DMS53 treated with DMSO at 0.1 percent for 48 hours (cell line): ENCODE results near the gene SYVN1.

ENCODE experiments used
- DNase-seq: peaks from one replicate; lab custom pipeline; 2025; ENCODE audit not compliant: unreplicated experiment; lab: John Stamatoyannopoulos, UW

Gene SYVN1

DNA sequence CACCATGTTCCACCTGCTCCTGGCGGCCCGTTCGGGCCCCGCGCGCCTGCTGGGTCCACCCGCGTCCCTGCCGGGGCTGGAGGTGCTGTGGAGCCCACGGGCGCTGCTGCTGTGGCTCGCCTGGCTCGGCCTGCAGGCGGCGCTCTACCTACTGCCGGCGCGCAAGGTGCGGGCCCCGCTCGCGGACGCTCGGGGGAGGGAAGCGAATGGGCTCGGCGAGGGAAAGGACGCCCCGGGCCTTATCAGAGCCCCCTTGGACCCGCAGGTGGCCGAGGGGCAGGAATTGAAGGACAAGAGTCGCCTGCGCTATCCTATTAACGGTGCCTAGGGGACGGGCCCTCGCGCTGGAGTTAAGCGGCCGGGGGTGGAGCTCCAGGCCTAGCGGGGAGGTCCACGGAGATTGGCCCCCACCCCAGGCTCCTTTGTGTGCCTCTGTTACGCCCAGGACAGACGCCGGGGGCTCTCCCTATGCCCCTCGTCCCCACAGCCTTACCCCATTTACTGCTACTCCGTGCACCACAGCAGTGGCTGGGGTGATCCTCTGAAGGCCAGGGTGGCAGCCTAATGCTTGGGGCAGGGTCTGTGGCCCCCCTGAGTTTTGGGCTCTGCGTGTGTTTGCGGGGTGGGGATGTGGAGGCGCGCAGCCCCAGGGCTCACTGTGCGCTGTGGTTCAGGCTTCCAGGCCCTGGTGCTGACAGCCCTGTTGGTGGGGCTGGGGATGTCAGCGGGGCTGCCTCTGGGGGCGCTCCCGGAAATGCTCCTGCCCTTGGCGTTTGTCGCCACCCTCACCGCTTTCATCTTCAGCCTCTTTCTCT is 21.6 kb downstream of the SYVN1 start:
- DNase-seq, result peak; percentile 45

DNA sequence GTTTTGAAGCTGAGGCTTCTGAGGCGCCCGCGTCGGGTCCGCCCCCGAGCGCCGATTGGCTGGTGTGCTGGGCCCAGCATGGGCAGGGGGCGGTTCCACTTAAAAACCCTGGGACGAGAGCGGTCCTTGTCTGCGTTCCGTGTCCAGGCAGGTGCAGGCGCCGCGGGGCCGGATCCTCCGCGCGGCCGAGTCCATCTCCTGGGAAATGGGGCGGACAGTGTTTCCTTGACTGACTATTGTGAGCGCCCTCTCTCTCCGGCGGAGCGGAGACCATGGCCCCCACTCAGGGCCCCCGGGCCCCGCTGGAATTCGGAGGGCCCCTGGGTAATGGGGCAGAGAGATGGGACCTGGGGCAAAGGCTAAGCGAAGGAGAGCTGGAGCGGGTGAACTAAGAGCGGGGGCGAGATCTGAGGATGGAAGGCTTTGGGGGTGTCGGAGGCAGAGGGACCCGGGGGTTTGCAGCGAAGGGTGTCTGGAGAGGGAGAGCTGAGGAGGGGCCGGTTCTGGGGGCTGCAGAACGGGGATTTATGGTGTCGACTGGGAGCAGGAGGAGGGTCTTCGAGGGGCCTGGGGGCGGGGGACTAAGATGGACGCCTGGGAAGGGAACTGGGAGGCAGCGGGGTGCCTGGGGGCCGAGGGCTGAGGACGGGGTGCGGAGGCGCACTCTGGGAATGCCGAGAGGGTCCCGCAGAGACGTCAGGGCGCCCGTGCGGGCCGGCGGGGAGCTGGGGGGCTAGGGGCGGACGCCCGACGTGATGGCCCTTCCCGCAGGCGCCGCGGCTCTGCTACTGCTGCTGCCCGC is 22.4 kb downstream of the SYVN1 start, which contains the start of gene TM7SF2:
TSS of gene TM7SF2 (plus strand) at position 129 of the 802 bp plus-strand sequence. CDS start at position 273, 144 bp downstream.
- DNase-seq, result peak; percentile 95

DNA sequence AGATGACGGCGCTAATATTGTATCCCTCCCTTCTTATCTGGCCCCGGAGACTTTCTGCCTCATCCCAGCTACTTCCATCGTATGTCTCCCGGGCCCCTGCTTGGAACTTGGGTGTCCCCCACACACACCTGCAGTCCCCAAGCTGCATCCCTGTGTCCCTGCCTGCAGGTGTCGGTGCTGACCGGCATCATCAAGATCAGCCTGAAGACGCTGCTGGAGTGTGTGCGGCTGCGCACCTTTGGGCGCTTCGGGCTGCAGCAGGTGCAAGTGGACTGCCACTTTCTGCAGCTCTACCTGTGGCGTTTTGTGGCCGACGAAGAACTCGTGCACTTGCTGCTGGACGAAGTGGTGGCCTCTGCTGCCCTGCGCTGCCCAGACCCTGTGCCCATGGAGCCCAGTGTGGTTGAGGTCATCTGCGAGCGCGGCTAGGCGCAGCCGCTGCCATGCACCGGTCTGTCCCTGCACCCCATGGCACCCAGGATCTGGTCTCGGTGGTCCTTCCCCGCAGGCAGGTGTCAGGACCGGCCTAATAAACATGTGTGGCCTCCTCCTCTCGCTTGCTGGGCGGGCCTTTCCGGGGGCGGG is 23.1 kb downstream of the SYVN1 start:
- DNase-seq, result no peak

DNA sequence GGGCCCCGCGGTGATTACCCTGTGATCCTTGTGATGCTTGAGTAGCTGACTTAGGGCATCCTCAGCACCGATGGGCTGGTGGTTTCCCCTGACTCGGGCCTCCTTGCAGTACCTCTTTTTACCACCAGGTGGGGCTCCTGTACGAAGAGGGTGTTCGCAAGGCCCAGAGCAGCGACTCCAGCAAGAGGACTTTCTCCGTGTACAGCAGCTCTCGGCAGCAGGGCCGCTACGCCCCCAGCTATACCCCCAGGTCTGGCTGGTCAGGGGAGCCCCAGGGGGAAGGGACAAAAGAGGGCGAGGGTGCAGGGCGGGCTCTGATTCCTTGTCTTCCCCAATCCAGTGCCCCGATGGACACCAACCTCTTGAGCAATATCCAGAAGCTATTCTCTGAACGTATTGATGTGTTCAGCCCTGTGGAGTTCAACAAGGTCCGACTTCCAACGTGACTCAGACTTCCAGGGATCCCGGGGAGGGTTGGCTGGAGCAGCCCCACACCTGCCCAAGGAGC is 23.9 kb downstream of the SYVN1 start:
- peak; percentile 69 for DNase-seq

DNA sequence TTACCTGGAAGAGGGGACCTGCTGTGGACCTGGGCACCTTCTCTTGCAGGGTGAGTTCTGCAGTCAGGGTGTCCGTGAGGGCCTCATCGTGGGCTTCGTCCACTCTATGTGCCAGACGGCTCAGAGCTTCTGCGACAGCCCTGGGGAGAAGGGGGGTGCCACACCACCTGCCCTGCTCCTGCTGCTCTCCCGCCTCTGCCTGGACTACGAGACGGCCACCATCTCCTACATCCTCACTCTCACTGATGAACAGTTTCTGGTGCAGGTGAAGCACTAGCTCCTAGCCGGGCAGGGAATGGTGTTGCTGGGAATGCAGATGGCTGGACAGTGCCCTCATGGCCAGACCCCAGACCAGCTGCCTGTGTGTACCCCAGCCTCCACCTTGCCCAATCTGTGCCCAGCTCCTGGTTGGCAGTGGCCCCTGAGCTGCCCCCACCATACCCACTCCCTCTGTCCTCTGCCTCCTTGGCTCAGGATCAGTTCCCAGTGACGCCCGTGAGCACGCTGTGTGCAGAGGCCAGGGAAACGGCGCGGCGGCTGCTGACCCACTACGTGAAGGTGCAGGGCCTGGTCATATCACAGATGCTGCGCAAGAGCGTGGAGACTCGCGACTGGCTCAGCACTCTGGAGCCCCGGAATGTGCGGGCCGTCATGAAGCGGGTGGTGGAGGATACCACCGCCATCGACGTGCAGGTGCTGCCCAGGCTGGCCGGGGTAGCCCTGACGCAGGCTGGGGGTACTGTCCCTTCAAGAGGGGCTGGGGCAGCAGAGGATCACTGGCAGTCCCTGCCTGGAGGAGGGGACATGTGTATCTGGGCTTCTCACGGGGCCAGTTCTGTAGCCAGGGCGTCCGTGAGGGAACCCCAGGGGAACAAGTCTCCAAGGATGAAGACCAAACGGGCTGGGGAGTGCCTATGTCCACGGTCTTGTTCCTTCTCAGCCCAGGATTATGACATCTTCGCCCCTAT is 24.8 kb downstream of the SYVN1 start:
- DNase-seq, result no peak

DNA sequence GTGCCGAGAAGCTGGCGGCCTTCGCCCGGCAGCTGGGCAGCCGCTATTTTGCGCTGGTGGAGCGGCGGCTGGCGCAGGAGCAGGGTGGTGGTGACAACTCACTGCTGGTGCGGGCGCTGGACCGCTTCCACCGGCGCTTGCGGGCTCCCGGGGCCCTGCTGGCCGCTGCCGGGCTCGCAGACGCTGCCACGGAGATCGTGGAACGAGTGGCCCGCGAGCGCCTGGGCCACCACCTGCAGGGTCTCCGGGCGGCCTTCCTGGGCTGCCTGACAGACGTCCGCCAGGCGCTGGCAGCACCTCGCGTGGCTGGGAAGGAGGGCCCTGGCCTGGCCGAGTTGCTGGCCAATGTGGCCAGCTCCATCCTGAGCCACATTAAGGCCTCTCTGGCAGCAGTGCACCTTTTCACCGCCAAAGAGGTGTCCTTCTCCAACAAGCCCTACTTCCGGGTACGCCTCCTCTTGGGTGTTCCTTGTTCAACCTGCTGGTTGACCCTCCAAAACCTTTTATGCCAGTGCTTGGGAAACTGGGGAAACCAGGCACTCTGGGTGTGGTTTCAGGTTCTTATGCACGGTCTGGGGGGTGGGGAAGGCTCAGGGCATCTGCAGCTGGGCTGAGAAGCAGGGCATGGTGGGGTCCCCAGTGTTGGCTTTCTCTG is 25.7 kb downstream of the SYVN1 start:
- DNase-seq, result no peak

DNA sequence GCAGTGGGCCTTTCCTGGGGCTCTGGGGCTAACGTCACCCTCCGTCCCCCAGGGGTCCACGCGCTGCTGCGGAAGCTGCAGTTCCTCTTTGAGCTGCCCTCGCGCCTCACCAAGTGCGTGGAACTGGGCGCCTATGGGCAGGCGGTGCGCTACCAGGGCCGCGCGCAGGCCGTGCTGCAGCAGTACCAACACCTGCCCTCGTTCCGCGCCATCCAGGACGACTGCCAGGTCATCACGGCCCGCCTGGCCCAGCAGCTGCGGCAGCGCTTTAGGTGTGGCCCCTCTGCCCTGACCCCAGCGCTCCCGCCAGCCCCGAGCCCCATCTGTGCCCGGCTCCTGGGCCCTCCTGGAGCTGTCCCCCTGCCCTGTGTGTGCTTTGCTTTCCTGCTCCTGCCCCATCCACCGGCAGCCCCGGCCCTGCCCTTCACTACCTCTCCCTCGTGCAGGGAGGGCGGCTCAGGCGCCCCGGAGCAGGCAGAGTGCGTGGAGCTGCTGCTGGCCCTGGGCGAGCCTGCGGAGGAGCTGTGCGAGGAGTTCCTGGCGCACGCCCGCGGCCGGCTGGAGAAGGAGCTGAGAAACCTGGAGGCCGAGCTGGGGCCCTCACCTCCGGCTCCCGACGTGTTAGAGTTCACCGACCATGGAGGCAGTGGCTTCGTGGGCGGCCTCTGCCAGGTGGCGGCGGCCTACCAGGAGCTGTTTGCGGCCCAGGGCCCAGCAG is 26.4 kb downstream of the SYVN1 start:
- no peak for DNase-seq

DNA sequence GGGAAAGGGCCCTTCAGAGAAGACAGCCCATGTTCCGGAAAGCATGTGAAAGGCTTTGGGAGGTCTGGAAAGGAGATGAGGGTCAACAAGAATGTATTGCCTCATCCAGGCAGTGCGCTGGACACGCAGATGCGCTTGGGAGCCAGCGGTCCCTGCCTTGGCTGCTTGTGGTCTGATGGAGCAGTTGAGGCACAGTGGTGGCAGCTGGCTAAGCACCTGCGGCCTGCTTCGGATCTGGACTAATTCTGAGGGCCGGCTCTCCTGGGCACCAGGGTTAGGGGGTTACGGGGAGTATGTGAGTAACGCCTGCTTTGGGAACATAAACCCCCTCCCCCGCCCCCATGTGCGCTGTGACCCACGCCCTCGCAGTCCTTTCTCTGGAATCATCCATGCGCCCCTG is 27.2 kb downstream of the SYVN1 start:
- DNase-seq, result no peak

DNA sequence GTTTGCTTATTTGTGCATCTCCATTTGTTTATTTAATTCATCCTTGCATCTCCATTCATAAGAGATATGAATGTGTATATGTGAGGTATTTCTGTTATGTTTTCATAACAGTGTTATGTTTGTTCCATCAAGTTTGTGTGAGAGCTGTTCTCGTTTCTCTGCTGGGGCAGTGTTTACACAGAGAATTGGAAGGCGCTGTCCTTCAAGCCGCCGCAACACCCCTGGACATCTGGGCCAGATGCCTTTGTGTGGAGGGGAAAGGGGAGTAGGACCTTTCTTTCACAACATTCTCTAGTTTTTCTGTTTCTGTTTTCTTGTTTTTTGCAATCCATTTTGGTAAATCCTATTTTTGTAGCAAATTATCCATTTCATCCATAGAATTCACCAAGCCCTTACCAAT is 29.7 kb downstream of the SYVN1 start:
- no peak for DNase-seq

DNA sequence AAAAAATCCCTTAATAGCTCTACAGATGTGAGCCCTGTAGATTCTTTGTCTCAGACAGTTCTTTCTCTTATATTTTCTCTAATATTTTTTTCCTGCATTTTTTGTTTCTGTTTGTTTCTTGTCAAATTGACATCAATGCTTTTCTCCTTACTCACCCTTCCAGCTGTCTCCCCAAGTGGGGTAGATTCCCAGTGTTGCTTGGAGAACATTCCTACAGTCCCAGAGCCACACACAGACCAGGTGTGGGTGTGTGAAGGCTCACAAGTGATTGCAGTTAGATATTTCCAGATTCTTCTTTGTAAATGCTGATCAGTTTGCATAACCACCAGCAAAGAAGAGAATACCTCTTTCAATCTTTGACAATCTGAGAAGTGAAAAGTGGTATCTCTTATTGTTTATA is 30.8 kb downstream of the SYVN1 start:
- no peak for DNase-seq

DNA sequence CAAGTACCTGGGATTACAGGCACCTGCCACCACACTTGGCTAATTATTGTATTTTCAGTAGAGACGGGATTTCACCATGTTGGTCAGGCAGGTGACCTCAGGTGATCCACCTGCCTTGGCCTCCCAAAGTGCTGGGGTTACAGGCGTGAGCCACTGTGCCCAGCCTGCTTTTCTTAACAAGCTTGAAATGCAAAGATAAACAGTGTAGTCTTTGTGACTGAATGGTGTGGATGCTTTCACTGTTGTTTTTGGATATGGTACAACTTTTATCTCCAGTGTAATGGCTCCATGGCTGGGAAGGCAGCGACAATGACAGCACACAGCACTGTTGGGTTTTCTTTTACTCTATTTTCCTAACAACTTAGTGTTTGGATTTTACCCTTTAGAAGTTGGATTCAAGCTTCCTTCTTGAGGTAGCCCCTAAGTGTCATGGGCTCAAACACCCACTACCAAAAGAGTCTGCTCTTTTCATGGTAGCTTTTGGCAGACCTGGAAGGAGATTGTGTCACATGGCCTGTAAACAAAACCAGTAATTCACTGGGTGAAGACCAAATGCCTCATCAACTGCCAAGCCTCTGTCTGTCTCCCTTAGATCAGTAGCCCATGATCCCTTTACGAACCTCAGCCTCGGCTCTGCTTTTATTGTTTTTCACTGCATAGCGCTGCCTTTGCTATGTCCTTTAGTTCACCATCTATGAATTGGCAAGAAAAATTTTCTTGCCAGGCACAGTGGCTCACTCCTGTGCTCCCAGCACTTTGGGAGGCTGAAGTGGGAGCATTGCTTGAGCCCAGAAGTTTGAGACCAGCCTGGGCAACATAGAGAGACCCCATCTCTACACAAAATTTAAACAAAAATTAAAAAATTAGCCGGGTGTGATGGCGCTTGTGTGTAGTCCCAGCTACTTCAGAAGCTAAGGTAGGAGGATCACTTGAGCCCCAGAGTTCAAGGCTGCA is 31.9 kb downstream of the SYVN1 start:
- DNase-seq, result no peak

DNA sequence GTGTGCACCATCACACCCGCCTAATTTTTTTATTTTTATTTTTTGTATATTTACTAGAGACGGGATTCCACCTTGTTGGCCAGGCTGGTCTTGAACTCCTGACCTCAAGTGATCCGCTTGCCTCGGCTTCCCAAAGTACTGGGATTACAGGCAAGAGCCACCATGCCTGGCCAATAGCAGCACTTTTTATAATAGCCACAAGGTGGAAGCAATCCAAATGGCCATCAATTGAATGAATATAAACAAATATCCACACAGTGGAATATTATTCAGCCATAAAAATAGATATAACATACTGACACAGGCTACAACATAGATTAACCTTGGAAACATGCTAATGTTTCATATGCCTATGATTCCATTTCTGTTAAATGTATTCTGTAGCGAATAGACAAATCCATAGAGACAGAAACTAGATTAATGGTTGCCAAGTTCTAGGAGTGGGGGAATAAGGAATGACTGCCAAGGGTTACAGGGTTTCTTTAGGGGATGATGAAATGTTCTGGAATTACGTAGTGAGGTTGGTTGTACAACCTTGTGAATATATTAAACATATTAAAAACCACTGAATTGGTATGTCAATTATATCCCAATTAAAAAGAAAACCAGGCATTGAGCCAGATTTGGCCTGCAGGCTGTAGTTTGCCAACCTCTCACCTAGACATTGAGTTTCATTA is 33.5 kb downstream of the SYVN1 start:
- no peak for DNase-seq

DNA sequence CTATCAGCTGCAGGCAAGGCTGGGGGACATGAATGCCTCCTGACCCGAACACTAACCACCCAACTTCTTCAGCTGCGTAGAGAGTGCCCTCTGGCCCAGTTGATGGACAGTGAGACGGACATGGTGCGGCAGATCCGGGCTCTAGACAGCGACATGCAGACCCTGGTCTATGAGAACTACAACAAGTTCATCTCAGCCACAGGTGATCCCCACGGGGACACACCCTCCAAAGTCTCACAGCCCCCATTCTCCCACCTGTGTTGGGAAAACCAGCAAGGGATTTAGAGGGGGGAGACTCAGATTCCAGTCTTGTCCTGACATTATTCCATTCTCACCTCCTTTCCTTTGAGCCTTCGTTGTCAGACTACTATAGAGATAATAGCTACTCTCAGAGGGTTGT is 37.4 kb downstream of the SYVN1 start:
- no peak for DNase-seq

DNA sequence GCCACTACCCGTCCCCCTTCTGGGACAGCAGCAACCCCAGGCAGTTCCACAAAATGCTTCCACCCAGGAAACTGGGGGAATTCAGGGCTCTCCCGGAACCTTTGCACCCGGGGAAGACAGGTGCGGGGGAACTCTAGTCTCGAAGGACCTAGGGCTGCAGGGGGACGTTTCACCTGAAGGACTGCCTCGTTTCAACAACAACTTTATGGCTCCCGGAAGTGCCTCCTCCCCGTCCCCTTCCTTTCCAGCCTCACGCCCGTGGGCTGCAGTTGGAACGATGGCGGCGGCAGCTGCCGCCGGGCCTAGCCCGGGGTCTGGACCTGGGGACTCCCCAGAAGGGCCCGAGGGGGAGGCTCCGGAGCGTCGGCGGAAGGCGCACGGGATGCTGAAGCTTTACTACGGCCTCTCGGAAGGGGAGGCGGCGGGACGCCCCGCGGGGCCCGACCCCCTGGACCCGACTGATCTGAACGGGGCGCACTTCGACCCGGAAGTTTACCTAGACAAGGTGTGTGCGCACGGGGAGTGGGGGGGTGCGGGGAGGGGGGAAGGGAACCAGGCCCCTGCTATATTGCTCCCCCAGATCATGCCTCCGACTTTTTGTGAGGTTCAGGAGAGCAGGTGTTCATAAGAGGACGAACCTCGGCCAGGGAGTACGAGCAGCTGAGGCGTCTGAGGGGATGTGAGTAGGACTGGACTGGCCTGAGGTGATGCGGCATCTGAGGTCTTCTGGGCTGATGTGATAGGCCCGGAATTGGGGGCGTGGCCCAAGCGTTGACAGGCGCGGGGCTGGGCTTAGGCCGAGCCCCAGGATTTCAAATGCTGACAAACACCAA is 38.1 kb downstream of the SYVN1 start, which contains the start of gene VPS51:
TSS of gene VPS51 (plus strand) at position 241 of the 833 bp plus-strand sequence. CDS start at position 278, 37 bp downstream.
- peak; percentile 79 for DNase-seq

DNA sequence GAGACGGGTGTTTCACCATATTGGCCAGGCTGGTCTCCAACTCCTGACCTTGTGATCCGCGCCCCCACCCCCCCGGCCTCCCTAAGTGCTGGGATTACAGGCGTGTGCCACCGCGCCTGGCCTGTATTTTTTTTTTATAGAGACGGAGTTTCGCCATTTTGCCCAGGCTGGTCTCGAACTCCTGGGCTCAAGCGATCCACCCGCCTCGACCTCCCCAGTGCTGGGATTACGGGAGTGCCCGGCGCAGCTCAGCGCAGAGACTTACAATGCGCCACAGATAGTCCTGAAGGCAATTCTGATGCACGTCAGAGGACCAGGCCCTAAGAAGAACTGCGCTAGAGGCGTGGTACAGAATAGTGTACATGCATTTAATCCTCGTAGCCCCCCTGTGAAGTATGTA is 38.9 kb downstream of the SYVN1 start:
- no peak for DNase-seq

DNA sequence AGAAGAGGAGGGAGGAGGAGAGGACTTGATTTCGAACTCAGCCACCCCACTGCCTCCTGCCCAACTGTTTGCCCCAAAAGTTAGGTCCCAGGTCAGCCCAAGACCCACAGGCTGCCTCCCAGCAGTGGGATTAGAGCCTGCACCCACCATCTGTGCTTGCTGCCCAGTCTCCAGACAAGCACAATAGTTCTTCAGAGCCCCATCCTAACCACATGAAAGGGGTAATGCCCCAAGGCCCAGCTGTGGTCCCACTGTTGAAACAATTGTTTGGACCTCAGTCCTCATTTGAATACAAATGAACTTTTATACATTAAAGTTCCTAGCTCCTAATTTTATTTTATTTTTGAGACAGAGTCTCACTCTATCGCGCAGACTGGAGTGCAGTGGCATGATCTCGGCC is 43.7 kb downstream of the SYVN1 start:
- no peak for DNase-seq

DNA sequence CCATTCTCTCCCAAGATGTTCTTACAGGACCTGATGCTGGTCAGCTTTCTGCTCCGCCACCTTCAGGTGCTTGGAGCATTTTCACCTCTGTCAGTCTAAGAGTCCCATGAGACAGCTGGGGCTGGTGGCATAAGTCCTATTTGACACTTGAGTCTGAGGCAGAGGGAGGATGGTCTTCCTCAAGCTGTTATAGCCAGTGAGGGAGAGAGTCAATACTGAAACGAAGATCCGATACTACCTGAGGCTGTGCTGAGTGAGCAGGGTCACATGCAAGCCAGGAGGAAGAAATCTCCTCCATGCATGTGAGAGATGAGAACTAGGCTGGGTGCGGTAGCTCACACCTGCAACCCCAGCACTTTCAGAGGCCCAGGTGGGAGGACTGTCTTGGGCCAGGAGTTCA is 44.7 kb downstream of the SYVN1 start:
- no peak for DNase-seq
